ENCODE measurements around the gene PPP1R11.
A peak's percentile ranks its signal among the peaks of the same experiment; 100 is the strongest.
"Not testable (repeated sequence)": the region's sequence is repeated elsewhere in the genome, so short reads cannot be mapped to it uniquely, and the experiment has no call there.

The PPP1R11 gene

GRCh38 chr6:30066577-30067459 lies at the start of gene PPP1R11:
PPP1R11 (plus strand) TSS chr6:30067198; CDS start chr6:30067411, 213 bp downstream.
- peak; percentile 99 for DNase-seq (ENCODE audit: low spot score)
- H3K27ac ChIP-seq, result peak within 1 kb of the TSS; percentile 77 to 94
- H3K4me3 ChIP-seq, result peak within 1 kb of the TSS; percentile 86
- TF ChIP-seq, protein P1, sequence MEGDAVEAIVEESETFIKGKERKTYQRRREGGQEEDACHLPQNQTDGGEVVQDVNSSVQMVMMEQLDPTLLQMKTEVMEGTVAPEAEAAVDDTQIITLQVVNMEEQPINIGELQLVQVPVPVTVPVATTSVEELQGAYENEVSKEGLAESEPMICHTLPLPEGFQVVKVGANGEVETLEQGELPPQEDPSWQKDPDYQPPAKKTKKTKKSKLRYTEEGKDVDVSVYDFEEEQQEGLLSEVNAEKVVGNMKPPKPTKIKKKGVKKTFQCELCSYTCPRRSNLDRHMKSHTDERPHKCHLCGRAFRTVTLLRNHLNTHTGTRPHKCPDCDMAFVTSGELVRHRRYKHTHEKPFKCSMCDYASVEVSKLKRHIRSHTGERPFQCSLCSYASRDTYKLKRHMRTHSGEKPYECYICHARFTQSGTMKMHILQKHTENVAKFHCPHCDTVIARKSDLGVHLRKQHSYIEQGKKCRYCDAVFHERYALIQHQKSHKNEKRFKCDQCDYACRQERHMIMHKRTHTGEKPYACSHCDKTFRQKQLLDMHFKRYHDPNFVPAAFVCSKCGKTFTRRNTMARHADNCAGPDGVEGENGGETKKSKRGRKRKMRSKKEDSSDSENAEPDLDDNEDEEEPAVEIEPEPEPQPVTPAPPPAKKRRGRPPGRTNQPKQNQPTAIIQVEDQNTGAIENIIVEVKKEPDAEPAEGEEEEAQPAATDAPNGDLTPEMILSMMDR (IDR thresholded peaks at IDR 0.05), result no peak

DNA sequence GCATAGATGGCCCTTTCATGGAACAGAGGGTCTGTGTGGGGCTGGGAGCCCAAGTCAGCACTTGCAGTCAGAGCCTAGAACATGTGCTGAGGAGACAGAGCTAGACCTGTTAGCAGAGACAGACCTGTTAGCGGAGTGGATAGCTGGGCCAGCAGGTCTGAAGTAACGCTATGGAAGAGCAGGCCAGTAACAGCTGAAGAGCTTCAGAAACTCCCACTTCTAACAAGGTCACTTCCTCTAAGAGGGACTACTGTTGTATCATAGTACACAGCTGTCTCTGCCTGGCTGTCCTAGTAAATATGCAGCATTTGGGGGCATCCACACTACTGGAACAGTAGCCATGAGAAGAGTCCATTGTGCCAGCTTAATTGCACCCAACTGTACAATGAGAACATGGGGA lies 47.2 kb upstream of the PPP1R11 start:
- Histone ChIP-seq H3K27ac (no peak overlapping the region), H3K4me3 (no peak overlapping the region)
- no peak for DNase-seq (ENCODE audit: low spot score)
- TF ChIP-seq, protein P1 (IDR thresholded peaks at IDR 0.05), result no peak

DNA sequence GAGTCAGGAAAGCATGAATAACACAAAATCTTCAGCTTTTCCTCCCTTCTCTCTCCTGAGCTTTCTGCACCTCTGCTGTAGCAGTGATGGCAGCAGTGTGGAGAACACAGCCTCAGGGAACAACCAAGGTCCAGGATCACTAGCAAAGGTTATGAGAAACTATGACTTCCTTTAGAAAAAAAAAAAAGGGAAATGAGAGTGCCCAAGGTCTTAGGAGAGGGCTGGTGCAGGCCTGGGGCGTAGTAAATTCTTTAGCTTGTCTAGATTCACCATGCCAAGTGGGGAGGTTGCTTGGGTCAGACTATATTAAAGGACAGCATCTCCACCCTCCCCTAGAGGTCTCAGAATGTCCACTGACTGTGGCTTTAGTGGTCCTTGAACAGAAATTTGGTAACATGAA lies 46.4 kb upstream of the PPP1R11 start:
- no peak for DNase-seq (ENCODE audit: low spot score)
- no peak overlapping the region for H3K4me3 ChIP-seq
- TF ChIP-seq, protein P1 (IDR thresholded peaks at IDR 0.05), result no peak
- no peak overlapping the region for H3K27ac ChIP-seq

DNA sequence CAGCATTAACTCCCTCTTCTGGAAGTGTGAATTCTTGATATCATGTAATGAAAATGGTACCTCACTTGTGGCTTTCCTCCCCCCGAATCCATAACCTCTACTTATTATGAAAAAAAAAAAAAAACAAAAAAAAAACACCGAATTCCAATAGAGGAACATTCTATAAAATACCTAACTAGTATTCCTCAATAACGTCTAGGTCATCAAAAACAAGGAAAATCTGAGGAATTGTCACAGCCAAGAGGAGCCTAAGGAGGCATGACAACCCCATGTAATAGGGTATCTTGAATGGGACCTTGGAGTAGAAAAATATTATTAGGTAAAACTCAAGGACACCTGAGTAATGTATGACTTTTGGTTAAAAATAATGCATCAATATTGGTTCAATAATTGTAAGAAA lies 44.8 kb upstream of the PPP1R11 start:
- no peak for DNase-seq (ENCODE audit: low spot score)
- Histone ChIP-seq H3K4me3 (no peak overlapping the region), H3K27ac (no peak overlapping the region)
- TF ChIP-seq, protein P1 (IDR thresholded peaks at IDR 0.05), result no peak

DNA sequence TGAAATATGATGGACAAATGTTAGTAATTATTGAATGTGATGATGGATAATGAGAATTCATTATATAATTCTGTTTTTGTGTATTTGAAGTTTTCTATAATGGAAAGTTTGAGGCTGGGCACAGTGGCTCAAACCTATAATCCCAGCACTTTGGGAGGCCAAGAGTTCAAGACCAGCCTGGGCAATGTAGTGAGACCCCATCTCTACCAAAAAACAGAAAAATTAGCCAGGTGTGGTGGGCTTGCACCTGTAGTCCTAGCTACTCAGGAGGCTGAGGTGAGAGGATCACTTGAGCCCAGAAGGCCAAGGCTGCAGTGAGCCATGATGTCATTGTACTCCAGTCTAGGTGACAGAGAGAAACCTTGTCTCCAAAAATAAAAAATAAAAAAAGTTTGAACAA lies 44.3 kb upstream of the PPP1R11 start:
- not testable (repeated sequence) for H3K27ac ChIP-seq; H3K4me3 ChIP-seq; DNase-seq (ENCODE audit: low spot score)

- Histone ChIP-seq H3K27ac (no peak overlapping the region), H3K4me3 (no peak overlapping the region)
- TF ChIP-seq, protein P1 (IDR thresholded peaks at IDR 0.05), result no peak
- DNase-seq (ENCODE audit: low spot score), result no peak
Measured at GRCh38 chr6:30025186-30025585, 41.8 kb upstream of the PPP1R11 start.

- no peak for DNase-seq (ENCODE audit: low spot score)
- H3K4me3 ChIP-seq, result no peak overlapping the region
- no peak overlapping the region for H3K27ac ChIP-seq
- TF ChIP-seq, protein P1 (IDR thresholded peaks at IDR 0.05), result no peak
Measured at GRCh38 chr6:30029588-30029987, 37.4 kb upstream of the PPP1R11 start.

Data from coronary artery (tissue), 2 donors.